Natural killer cell (primary cell): ENCODE data around the gene GARIN5A. TPM values are rescaled to one million over a fixed set of nuclear protein-coding genes. Genes with fewer than 3 reads are reported as not detected.
A peak's percentile ranks its signal among the peaks of the same experiment; 100 is the strongest.

Source experiments
- ATAC-seq, 3 donors: fragments of 150-1000 bp in 2 of 3; fragments of 200-7000 bp in 1 of 3; cut with Tn5 transposase; 1 replicate in 1 of 3; 2 replicates in 2 of 3; pipeline ENCODE4 v1.10.0; 2021; ENCODE audit warnings: mild to moderate bottlenecking in 2 of 3, moderate library complexity in 2 of 3
- DNase-seq, 2 donors: peaks; one replicate each; pipeline versions ENCODE4 v3.0.0 to v3.0.0-alpha.2; 2013 to 2021; ENCODE audit warnings: mixed read lengths in 1 of 2
- H3K27ac ChIP-seq: one replicate; pipeline ENCODE4 v1.5.1; 2013; ENCODE audit warnings: mild to moderate bottlenecking, low read length
- H3K27me3 ChIP-seq: one replicate; pipeline ENCODE4 v1.6.1; 2013; ENCODE audit warnings: low read length; ENCODE audit not compliant: control insufficient read depth, insufficient read depth
- H3K36me3 ChIP-seq: one replicate; pipeline ENCODE4 v1.6.1; 2013; ENCODE audit warnings: low read length; ENCODE audit not compliant: control insufficient read depth, insufficient read depth
- H3K4me1 ChIP-seq: one replicate; pipeline ENCODE4 v1.6.1; 2013; ENCODE audit warnings: low read length; ENCODE audit not compliant: control insufficient read depth, insufficient read depth
- H3K4me3 ChIP-seq: one replicate; pipeline ENCODE4 v1.5.1; 2013; ENCODE audit warnings: low read length
- H3K9me3 ChIP-seq: one replicate; pipeline ENCODE4 v1.6.1; 2013; ENCODE audit warnings: low read length; ENCODE audit not compliant: control insufficient read depth, insufficient read depth
- H3K27ac Mint-ChIP-seq, 2 donors: one replicate each; pipeline ENCODE4 v1.8.0; 2022; ENCODE audit warnings: mild to moderate bottlenecking in 2 of 2, mixed read lengths in 2 of 2, moderate library complexity in 1 of 2
- H3K27me3 Mint-ChIP-seq, 2 donors: one replicate each; pipeline ENCODE4 v1.8.0; 2022; ENCODE audit warnings: low read depth in 2 of 2, mixed read lengths in 2 of 2
- H3K36me3 Mint-ChIP-seq: one replicate; pipeline ENCODE4 v1.8.0; 2022; ENCODE audit warnings: mixed read lengths
- H3K4me1 Mint-ChIP-seq, 2 donors: one replicate each; pipeline ENCODE4 v1.8.0; 2022; ENCODE audit warnings: mixed read lengths in 2 of 2
- H3K4me3 Mint-ChIP-seq: one replicate; pipeline ENCODE4 v1.8.0; 2022; ENCODE audit warnings: mild to moderate bottlenecking, moderate library complexity, mixed read lengths
- H3K9me3 Mint-ChIP-seq, 2 donors: one replicate each; pipeline ENCODE4 v1.8.0; 2022; ENCODE audit warnings: mixed read lengths in 2 of 2
- CTCF ChIP-seq: fragments of 200-600 bp; IDR thresholded peaks from one replicate; pipeline ENCODE4 v1.8.0; 2022; ENCODE audit warnings: antibody characterized with exemption
- WGBS: methylation state at CpG from one replicate; pipeline ENCODE4 v1.1.7; 2013; ENCODE audit warnings: missing lambda C conversion rate; ENCODE audit not compliant: insufficient coverage; 5-methylcytosine and 5-hydroxymethylcytosine counted together
- intact Hi-C: fragments of 100-400 bp; cut with micrococcal nuclease; formaldehyde crosslinking; loops from one replicate; pipeline ENCODE4 v1.14.2; 2022
- total RNA-seq, 4 donors: library from RNA; stranded (reverse); fragments of 120-200 nt in 1 of 4; gene quantifications; one replicate each; pipeline versions ENCODE4 v1.2.3 to v1.2.4, GENCODE V29; 2013 to 2022

The GARIN5A gene
- total RNA-seq, 3 donors from 2014 or later (not counting 1 experiment from before 2014, with no cell fraction given): 0.59 TPM; not detected in 2

GRCh38 chr19:50489461-50490011 is 12.9 kb upstream of the GARIN5A start:
- intact Hi-C loops: no loop called here
- TF ChIP-seq CTCF: no peak

GRCh38 chr19:50488389-50489194 is 11.9 kb upstream of the GARIN5A start:
- Histone ChIP-seq H3K9me3 (no peaks in the 10 kb centered on the region), H3K27ac (no peak overlapping the region), H3K4me1 (peaks cover 12% of the 10 kb centered on the region), H3K4me3 (no peak overlapping the region), H3K36me3 (no peaks in the 10 kb centered on the region), H3K27me3 (no peaks in the 10 kb centered on the region)
- Mint-ChIP-seq H3K4me3 (no peak overlapping the region), H3K36me3 (no peaks in the 10 kb centered on the region), H3K27me3 (no peaks in the 10 kb centered on the region), H3K27ac (no peak overlapping the region), H3K9me3 (no peaks in the 10 kb centered on the region), H3K4me1 (peaks cover 5 to 42% of the 10 kb centered on the region in 2 donors)
- no peak for TF ChIP-seq CTCF
- intact Hi-C loops: no loop called here
- DNase-seq (no peak), ATAC-seq (no peak)
- 47% methylated on average over 13 of the region's 13 CpGs for WGBS

More at GRCh38 chr19:50489461-50490011, 12.9 kb upstream of the GARIN5A start:
- DNase-seq (no peak), ATAC-seq (no peak)
- no peak overlapping the region for H3K27ac ChIP-seq
- WGBS: 90% methylated on average over 24 of the region's 24 CpGs
- Mint-ChIP-seq H3K27me3 (no peaks in the 10 kb centered on the region), H3K4me3 (no peak overlapping the region), H3K36me3 (no peaks in the 10 kb centered on the region), H3K4me1 (peaks cover 5 to 42% of the 10 kb centered on the region in 2 donors), H3K9me3 (no peaks in the 10 kb centered on the region), H3K27ac (no peak overlapping the region)
- no peaks in the 10 kb centered on the region for H3K36me3 ChIP-seq
- H3K4me1 ChIP-seq: peaks cover 12% of the 10 kb centered on the region
- no peaks in the 10 kb centered on the region for H3K27me3 ChIP-seq
- no peaks in the 10 kb centered on the region for H3K9me3 ChIP-seq
- no peak overlapping the region for H3K4me3 ChIP-seq

- Mint-ChIP-seq H3K36me3 (no peaks in the 10 kb centered on the region), H3K4me3 (no peak overlapping the region), H3K4me1 (peaks cover 5 to 37% of the 10 kb centered on the region in 2 donors), H3K27ac (no peak overlapping the region), H3K27me3 (no peaks in the 10 kb centered on the region), H3K9me3 (no peaks in the 10 kb centered on the region)
- DNase-seq (peak; percentile 32 to 71), ATAC-seq (peak in 1 of 3 donors; percentile 40)
- H3K27ac ChIP-seq: no peak overlapping the region
- 87% methylated on average over 18 of the region's 18 CpGs for WGBS
- no peak overlapping the region for H3K4me3 ChIP-seq
- no peaks in the 10 kb centered on the region for H3K27me3 ChIP-seq
- TF ChIP-seq CTCF: peak; percentile 41
- intact Hi-C loops: no loop called here
- peaks cover 4% of the 10 kb centered on the region for H3K36me3 ChIP-seq
- H3K4me1 ChIP-seq: peaks cover 7% of the 10 kb centered on the region
- no peaks in the 10 kb centered on the region for H3K9me3 ChIP-seq
Measured at GRCh38 chr19:50486823-50487515, 10.3 kb upstream of the GARIN5A start.
